HG03139 (cell line): Measurements from ENCODE around the gene SAPCD2.

Experiments used
- ATAC-seq: cut with Tn5 transposase; IDR thresholded peaks from one replicate; pipeline ENCODE4 v1.9.1; 2021; ENCODE audit not compliant: unreplicated experiment

The SAPCD2 gene

DNA sequence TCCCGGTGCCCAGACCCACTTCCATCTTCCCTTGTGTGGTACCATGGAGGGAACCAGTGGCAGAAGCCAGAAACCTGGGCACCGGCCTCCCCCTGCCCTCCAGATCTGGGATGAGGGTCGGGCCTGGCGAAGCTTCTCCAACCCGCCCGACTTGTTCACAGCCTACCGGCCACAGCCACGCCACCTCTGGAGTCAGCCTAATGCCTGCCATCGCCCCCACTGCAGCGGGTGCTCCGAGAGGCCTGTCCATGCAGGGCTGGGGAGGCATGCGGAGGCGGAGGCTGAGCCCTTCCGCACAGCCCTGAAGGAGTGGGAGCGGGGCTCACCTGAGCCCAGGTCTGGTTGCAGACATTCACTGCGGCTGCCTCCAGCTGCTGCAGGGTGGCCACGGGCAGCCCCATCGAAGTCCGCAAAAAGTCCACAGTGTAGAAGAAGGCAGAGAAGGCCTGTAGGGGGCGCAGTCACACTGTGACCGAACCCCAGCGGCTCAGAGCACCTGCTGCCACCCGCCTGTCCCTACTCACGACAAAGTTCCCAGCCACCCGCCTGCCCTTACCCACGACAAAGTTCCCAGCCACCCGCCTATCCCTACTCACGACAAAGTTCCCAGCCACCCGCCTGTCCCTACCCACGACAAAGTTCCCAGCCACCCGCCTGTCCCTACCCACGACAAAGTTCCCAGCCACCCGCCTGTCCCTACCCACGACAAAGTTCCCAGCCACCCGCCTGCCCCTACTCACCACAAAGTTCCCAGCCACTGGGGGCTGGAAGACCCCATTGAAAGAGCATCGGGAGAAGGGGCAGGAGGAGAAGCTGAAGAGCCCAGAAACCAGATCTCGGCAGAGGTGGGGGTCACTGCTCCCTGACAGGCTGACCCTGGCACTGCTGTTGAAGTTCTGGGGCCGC is 20.6 kb downstream of the SAPCD2 start:
- ATAC-seq = no peak

DNA sequence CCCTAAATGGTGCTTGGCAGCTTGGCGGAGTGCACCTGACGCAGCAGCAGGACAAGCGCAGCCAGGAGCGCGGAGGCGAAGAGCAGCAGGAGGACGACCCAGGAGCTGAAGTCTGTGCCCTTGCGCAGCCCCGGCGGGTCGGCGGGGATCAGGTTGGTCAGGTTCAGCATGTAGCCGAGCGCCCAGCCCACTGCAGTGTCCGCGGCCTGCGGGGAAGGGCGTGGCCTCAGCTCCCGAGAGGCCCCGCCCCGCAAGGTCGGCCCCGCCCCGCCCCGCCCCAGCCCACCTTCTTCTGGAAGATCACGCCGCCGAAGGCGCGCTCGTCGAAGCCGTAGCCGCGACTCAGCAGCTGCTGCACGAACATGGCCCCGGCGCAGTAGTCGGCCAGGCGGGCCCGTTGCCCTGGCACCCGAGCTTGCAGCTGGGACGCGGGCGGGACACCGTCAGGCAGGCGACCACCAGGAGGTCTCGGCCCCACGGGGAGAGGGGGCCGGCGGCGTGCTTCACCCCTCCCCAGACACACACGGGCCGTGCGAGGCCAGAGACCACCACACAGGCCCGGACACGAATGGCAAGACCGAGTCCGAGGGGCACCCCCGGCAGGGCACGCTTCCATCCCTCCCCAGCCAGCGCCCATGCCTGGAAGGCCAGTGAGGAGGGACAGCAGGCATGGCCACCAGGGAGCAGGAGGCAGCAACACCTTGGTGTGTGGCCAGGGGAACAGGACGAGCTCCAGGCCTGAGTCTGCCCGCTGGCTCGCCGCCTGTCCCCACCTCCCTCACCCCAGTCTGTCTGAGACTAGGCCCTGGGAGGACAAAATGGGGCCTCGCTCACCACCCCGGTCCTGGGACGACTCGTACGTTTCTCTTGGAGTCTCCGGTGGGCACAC is 21.5 kb downstream of the SAPCD2 start:
- no peak for ATAC-seq

DNA sequence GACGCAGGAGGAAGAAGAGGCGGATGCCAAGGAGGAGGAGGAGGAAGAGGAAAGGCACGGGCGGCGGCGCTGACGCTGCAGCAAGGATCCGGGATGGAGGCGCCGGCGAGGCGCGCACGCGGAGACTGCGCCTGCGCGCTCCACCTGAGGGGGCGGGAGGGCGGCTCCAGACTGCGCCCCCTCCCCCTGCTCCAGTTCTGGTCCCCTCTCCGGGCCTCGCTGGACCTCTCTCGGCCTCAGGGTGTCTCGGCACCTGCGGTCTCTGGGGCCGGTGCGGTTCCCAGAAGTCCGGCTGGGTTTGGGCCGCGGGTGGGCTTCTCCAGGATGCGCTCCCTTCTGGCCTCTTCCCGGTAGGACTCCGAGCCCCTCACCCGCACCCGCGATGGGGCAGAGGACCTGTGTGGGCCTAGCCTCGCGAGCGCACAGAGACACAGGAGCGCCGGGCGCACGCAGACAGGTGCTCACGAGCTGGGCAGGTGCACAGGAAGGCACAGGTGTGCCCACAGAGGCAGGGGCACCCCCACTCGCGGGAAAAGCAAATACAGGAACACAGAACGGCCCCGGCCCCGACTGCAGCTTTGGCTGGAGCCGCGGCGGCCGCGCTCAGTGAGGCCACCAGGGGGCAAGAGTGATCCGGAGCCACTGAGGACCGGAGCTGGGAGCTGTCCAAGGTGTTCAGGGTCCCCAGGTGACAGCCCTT is 24.1 kb downstream of the SAPCD2 start, which contains the start of gene NPDC1:
NPDC1 (minus strand) TSS at position 90 of the 700 bp plus-strand sequence. CDS start 188 bp downstream, outside the sequence.
- ATAC-seq = no peak

DNA sequence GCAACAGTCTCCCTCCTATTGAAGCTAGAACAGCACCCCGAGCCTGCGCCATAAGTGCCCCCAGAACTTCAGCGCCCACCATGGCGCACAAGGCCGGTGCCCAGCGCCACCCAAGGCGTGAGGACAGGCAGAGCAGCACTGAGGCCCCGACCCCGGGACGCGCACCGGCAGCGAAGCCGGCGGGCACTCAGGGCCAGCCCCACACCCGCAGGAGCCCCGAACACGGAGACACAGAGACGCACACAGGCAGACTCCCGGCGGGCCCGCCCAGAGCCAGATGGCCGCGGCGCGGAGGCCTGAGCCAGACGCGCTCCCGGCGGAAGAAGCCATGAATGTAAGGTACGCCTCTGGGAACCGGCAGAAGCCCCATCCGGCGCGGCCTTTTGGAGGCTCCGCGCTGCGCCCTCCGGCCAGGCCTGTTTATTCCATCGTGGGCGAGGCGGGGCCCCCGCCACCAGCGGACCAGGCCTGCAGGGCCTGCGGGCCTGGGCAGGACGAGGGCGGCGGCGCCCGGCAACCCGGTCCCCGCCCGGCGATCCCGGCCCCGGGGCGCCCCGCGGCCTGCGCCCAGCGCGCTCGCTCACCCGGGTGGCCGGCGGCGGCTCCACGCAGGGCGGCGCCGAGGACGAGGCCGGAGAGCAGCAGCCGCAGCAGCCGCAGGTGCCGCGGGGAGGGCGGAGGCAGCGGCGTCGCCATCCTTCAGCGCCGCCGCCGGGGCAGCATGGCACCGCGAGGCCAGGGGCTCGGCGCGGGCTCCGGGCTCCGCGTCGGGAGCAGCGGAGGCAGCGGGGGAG is 24.9 kb downstream of the SAPCD2 start:
- no peak for ATAC-seq

DNA sequence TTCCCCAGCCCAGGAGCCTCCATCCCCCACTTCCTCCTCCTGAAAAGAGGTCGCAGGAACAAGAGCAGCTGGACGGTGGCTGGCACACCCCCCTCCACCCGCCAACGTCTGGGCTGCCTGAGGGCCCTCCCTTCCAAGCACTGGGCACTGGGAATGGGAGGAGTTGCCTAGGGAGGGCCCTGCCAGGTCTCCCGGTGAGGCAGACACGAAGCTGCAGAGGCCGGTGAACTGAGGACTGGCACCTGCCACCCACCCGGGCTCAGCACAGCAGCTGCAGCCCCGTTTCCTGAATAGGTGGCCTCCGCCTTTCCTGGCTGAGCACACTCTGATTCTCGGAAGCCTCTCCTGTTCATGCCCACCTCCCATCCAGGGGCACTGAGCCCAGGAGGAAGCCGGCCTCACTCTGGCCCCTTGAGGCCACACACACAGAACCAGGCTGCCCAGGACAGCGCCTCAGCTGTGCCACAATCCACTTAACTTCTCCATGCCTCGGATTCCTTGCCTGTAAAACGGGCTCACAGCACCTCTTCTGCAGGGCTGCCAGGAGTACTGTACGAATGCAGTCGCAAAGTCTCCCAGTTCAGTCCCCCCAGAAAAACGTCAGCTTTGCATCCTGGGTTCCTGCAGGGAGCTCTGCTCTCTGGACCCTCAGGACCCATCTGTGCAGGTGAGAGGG is 25.7 kb downstream of the SAPCD2 start:
- ATAC-seq = no peak

DNA sequence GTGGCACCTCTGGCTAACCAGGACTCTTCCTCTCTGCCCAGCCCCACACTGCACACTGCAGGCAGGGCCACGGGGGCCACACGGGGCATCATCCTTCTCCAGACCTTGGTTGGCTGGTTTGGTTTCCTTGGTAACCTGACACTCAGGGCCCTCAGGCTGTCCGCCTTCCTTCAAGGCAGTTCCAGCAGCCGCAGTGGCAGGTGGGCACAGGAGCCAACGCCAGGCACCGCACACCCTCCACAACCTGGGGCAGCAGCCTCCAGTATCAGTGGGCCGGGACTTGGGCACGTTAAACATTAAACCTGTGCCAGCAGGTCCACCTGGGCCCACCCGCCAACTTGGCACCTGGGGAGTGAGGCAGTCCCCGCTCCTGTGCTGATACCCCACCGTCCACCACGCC is 26.3 kb downstream of the SAPCD2 start:
- ATAC-seq = no peak

DNA sequence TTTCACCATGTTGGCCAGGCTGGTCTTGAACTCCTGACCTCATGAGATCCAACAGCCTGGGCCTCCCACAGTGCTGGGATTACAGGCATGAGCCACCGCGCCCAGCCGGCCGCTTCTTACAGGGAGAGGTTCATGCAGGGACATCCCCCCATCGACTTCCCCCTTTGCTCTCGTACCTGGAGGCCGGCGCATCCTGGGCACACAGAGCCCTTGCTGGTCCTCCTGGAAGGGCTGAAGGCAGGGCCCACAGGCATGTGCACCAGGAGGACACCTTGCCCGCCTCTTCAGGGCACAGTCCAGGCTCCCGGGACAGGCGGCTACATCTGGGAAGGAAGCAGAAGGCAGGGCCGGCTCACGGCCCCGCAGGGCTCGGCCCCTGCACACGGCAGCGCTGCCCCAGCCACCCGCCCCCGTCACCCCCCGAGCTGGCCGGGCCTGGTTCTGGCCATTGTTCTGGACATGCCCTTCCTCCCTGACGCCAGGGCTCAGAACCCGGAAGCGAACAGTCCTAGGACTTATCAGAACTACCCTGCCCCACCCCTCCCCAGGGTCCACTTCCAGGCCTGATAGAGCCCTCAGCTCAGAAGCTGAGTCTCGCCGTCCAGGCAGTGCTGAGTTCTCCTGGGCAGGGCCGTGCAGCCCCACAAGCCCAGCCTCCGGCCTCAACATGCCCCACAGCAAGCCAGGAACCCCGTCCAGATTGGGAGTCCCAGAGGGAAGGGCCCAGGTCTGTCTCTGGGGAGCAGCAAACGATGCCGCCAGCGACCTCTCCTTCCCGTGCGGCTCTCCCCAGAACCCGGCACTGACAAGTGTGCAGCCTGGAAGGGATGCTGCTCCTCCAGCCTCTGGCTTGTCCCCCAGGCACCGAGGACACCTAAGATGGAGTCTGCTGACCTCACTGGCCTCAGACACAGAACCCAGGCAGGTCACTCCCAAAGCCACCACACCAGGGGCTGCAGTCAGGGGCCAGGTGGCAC is 27.3 kb downstream of the SAPCD2 start:
- ATAC-seq = no peak

DNA sequence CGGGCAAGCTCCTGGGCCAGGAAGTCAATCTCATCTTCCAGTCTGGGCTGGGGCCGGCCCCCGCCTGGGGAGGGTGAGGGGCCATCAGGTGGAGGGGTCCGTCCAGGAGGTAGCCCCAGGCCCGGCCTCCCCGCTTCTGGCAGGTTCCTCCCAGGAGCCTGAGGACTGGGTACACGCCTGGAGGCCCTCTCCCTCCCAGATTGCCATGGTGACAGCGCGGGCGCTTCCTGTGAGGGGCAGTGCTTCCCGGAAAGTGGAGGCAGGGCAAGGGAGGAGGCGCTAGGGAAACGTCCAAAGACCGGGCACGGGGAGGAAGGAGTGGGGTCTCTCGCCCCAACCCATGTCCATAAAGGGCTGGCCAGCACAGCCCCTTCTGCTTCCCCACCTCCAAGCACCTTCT is 29.2 kb downstream of the SAPCD2 start:
- ATAC-seq = no peak

DNA sequence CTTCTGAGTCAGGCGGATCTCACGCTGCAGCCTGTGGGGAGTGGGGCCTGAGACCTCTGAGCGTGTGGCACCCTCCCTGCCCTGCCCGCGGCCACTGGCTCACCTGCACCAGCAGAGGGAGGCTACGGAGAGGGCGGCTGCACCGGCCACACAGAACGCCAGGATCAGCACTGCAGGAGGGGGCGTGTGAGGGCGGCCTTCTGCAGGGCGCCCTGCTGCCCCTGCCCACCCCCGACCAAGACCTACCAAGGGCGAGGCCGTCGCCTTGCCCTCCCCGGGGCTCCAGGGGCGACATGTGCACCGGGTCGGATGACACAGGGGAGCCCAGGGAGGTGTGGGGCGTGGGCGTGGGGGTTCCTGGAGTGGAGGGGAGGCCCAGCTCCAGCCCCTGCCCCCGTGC is 29.8 kb downstream of the SAPCD2 start:
- ATAC-seq = no peak

DNA sequence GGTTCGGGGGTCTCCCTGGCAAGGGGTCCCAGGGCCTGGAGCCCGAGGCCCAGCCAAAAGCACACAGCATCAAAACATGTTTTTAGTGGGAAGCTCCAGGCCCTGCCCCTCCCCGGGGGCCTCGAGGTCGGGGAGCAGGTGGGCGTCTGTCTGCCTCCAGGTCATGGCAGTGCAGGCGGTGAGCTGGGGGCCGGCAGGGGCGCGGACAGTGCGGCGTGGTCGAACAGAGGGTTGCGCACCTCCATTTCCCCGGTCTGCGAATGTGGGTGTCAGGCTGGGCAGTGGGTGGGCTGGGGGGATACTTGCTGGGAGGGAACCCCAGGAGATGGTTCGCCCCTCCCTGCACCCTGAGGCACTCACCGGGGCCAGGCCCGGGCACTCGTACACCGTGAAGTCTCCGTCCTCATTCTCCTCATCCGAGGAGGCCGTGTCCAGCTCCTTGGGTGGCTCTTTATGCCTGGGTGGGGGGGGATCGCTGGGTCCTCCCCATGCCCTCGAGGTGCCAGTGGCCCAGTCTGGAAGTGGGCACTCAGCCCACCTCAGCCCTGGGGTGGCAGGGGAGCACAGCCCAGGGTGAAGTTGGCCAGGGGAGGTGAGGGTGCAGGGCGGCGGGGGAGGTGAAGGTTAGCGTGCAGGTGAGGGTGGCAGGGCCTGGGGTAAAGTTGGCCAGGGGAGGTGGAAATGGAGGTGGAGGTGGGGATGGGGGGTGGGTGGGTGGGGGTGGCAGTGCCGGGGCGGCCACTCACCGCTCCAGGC is 30.6 kb downstream of the SAPCD2 start:
- ATAC-seq = no peak

DNA sequence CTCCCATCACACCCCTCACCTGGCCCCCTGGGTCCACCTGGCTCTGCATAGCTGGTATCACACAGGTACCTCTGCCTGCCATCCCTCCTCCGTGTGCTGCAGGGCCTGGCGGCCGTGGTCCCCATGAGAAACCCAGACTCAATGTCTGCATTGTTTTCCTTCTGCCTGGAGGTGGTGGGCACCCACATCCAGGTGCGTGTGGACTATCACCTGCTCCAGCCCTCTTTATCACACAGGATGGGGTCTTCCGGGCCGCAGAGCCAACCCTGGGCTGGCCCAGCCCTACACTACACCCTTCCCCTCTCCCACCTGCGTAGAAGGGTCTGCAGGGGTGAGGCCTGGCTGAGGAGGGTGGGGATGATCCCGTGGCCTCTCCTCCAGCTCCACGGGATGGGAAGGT is 31.4 kb downstream of the SAPCD2 start:
- ATAC-seq = no peak

DNA sequence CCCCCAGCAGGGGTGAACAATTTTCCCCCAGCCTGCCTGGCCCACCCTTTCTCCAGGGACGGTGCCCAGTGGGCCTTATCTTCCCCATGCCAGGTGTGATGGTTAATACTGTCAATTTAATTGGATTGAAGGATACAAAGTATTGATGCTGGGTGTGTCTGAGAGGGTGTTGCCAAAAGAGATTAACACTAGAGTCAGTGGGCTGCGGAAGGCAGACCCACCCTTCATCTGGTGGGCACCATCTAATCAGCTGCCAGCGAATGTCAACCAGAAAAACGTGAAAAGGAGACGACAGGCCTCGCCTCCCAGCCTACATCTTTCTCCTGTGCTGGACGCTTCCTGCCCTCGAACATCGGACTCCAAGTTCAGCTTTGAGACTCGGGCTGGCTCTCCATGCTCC is 32.9 kb downstream of the SAPCD2 start:
- no peak for ATAC-seq

DNA sequence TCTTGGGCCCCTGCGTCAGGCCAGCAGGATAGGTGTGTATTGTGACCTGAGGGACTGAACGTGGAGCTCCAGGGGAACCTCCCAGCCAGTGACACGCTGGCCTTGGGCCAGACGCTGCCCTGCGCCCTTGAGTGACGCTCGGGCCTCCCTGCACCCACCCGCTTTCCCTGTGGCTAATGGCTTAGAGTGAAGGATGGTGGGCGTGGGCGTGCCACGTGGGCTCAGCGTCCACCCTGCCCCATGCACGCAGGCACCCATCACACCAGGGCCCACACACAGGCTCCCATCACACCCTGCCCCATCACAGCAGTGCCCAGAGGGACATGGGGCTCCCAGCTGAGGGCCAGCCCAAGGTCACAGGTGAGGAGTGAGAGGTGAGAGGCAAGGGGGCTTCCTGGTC is 33.3 kb downstream of the SAPCD2 start:
- no peak for ATAC-seq

DNA sequence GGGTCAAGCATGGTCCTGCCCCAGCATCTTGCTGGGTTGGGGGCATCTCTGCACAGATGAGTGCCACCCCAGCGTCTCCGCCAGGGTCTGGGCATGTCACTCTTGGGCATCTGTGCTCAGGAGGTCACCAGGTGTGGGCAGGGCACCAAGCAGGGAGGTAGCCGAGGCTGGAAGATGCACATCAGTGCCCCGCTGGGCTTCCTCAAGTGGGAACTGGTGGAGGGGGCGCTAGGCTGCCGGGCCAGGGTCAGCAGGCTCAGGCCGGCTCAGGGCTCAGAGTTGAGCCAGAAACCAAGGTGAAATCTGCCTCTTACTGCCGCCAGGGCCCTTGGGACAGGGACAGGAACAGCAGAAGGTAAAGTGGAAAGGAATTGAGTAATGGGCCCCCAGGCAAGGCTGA is 34.4 kb downstream of the SAPCD2 start:
- ATAC-seq = no peak

DNA sequence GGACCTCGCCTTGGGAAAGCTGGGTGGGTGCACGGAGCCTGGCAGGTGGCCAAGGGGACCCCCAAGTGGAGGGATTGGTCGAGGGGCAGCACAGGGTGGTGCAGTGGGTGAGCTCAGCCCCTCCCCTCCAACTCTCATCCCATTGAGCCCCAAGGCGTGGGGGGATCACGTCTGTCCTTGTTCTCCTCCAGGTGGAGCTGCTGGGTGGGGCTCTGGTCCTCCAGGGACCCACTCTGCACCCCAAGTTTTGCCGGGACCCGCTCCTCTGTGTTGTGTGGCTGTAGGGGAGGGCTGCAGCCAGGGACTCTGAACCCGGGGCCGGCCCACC is 34.9 kb downstream of the SAPCD2 start:
- ATAC-seq = no peak

DNA sequence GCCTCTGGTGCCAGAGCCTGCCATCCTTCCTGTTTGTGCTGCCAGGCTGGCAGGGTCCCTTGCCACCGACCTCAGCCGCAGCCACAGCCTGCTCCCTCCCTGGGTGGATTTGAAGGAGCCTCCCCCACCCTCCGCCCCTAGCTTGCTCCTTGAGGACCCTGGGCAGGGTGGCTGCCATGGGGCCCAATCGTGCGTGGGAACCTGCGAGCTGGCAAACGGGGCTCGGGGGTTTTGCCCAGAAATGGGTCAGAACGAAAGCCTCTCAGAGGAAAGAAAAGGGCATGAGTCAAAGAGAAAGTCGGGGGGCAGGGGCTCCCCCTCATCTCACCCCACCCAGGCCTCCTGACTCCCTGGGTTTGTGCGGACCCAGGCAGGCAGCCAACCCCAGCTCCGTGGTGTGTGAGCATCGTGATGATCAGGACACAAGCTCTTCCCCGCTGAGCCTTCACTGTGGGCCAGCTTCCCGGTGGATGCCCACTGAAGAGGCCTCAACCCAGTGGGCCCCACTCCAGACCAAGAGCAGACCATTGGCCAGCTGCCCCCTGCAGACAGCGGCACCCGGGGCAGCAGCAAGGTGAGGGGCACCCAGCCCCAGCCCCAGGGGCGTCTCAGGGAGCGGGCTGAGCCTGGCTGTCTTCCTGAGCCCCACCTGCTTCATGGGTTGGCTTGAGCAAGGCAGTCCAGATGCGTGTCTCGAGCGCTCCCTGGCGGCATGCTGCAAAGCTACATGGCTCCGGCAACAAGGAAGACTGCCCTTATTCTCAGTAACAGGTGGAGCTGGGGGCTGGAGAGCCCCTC is 35.4 kb downstream of the SAPCD2 start:
- no peak for ATAC-seq

DNA sequence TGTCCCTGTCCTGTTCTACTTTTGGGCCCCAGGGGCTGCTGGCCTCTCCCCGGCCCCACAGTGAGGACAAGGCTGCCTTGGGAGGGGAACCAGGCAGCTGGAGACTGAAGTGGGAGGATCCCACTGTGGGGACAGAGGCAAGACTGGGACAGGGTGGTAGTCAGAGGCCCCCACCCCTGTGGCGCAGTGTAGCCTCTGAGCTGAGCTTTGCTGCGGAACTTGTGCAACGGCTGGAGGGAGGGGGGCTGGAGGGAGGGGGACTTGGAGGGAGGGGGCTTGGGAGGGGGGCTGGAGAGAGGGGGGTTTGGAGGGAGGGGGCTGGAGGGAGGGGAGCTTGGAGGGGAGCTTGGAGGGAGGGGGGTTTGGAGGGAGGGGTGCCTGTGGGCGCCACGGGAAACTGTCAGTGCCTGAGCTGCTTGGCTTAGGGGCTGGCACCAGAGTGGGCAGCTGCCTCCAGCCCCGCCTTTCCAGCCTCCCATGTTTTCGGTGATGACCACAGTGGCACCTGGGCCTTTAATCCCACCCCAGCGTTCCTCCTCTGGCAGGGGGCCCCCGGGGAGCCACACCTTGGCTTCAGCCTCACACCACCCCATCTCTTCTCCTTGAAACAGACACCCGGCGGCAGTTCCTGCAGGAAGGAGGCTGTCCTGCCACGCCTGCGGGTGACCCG is 36.2 kb downstream of the SAPCD2 start:
- no peak for ATAC-seq
